ENCODE data around the gene TMEM184A.
A peak's percentile ranks its signal among the peaks of the same experiment; 100 is the strongest.

The TMEM184A gene

DNA sequence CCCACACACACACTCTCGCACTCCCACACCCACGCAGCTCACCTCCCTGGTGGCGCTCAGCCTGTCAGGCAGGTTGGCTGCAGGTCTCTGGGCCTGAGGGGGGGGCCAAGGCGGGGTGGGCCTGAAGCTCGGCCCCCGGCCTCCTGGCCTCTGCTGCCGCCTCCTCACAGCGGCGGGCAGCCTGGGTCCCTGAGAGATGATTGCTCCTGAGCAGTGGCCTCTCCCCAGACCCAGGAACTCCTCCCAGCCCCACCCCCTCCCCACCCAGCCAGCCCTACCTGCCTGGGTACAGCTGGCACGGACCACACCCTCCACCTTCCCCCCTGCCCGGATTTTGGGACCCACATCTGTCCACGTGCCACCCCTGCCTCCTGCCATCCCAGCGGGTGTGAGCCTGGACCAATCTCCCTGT, 4.6 kb upstream of the TMEM184A start:
- TF ChIP-seq JUND (IDR thresholded peaks at IDR 0.05; ENCODE audit: low read depth): no peak
- DNase-seq (ENCODE audit: low read depth in 1 of 2, low spot score in 1 of 2): peak in 1 of 2 experiments; percentile 60
- in situ Hi-C loops (cut with HindIII; ENCODE audit: low pct_unique_long_range_greater_than_20kb, low sequenced_read_pairs): no loop called here

DNA sequence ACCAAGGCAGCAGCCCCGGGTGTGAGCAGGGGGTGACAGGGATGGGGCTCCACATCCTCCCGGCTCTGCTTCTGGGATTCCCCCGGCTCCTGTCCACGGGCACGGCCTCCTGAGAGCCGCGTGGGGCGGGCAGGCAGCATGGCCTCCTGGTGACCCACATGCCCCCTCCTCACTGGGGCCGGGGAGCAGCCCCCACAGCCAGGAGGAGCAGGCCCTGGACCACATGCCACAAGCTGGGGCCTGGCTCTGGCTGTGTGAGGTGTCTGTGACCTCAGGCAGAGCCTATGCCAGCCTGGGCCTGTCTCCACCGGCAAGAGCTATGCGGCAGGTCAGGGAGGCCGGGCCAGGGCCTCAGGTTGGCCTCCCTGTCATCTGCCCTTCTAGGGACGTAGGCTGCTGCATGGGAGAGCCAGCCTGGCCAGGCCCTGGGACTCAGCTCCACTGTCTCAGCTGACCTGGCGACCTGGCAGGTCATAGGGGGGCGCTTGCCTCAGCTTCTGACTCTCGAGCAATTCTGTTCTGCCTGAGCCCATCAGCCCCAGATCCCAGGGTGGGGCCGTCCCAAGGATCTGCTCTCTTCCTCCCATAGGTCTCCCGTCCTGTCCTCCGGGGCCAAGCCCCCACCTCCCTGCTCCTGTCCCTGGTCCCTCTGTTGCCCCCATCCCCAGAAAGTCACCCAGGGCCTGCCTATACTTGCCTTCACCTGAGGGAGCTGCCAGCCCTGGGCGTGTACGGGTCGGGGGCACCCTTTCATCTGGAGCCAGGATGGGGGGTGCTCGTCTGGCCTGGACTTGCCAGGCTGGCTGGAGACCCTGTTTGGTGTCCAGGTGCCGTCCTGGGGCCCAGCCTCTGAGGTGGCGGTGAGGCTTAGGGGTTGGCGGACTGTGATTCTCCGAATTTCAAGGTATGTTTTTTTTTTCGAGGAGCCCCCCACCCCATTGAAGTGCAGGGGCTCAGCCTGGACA, 3.9 kb upstream of the TMEM184A start:
- peak in 1 of 2 experiments; percentile 75 for DNase-seq (ENCODE audit: low read depth in 1 of 2, low spot score in 1 of 2)
- in situ Hi-C loops (cut with HindIII; ENCODE audit: low pct_unique_long_range_greater_than_20kb, low sequenced_read_pairs): no loop called here
- TF ChIP-seq JUND (IDR thresholded peaks at IDR 0.05; ENCODE audit: low read depth): no peak

DNA sequence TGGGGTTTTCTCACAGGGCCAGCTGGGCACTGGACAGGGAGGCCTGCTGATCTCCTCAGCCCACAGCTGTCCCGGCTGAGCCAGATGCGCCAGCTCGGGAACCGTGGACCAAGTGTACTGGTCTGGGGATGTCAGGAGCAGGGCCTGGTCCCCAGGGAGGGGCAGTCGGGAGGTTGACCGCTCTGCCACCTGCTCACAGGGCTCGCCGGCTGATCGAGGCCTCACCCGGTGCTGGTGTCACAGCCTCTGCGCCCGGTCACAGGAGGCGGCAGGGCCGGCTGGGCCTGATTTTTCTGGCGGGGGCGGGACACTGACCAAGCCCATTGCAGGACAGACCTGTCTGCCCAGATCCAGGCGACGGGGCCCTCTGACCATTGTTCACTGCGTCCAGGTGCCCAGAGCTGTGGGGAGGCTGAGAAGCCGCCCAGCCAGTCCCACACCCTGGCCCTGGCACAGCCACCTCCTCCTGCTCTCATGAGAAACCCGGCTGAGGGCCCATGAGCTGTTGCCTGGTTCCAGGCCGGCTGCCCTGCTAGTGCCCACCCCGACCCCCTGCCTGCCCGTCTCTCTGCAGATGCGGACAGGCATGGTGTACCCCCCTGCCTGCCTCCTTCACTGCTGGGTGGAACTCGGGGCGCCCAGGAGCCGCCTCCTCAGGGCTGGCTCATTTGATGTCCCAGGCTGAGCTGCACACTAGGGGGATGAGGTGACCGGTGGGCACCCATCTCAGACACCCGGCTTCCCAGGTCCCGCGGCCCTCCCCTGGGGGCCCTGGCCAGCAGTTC, 3.0 kb upstream of the TMEM184A start:
- DNase-seq (ENCODE audit: low read depth in 1 of 2, low spot score in 1 of 2): peak; percentile 88 to 99
- no peak for TF ChIP-seq JUND (IDR thresholded peaks at IDR 0.05; ENCODE audit: low read depth)
- in situ Hi-C loops (cut with HindIII; ENCODE audit: low pct_unique_long_range_greater_than_20kb, low sequenced_read_pairs): no loop called here

DNA sequence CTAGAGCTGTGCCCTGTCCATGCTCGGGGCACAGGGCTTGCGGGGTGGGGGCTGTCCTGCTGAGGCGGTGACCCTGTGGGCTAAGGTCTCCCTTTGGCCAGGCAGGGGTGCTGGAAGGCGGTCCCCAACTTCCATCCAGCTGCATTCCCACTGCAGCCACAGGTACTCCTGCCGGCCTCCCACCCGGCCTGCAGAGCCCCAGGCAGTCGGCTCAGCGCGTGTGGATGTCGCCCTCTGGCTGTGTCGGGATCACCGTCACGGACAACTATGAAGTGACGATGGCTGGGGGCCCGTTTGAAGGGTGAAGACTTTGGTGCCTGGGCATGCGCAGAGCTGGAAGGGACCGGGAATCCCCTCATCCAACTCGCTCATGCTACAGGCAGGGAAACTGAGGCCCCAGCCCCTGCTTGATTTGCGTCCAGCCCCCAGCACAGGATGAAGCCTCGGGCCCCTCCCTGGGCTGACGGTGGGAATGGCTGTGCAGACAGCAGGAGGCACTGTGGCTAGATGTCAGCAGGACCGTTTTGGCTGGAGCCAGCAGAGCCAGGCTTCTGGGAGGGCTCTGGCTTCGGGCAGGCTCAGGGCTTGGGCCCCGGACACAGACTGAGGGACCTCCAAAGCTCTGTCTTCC, 2.3 kb upstream of the TMEM184A start:
- TF ChIP-seq JUND (IDR thresholded peaks at IDR 0.05; ENCODE audit: low read depth): no peak
- DNase-seq (ENCODE audit: low read depth in 1 of 2, low spot score in 1 of 2): peak in 1 of 2 experiments; percentile 74
- in situ Hi-C loops (cut with HindIII; ENCODE audit: low pct_unique_long_range_greater_than_20kb, low sequenced_read_pairs): no loop called here

GRCh38 chr7:1557771-1558170, 1.8 kb upstream of the TMEM184A start:
- no peak for DNase-seq (ENCODE audit: low read depth in 1 of 2, low spot score in 1 of 2)
- in situ Hi-C loops (cut with HindIII; ENCODE audit: low pct_unique_long_range_greater_than_20kb, low sequenced_read_pairs): no loop called here
- no peak for TF ChIP-seq JUND (IDR thresholded peaks at IDR 0.05; ENCODE audit: low read depth)

GRCh38 chr7:1557006-1557405, 1.0 kb upstream of the TMEM184A start:
- TF ChIP-seq JUND (IDR thresholded peaks at IDR 0.05; ENCODE audit: low read depth): no peak
- in situ Hi-C loops (cut with HindIII; ENCODE audit: low pct_unique_long_range_greater_than_20kb, low sequenced_read_pairs): no loop called here
- DNase-seq (ENCODE audit: low read depth in 1 of 2, low spot score in 1 of 2): no peak

DNA sequence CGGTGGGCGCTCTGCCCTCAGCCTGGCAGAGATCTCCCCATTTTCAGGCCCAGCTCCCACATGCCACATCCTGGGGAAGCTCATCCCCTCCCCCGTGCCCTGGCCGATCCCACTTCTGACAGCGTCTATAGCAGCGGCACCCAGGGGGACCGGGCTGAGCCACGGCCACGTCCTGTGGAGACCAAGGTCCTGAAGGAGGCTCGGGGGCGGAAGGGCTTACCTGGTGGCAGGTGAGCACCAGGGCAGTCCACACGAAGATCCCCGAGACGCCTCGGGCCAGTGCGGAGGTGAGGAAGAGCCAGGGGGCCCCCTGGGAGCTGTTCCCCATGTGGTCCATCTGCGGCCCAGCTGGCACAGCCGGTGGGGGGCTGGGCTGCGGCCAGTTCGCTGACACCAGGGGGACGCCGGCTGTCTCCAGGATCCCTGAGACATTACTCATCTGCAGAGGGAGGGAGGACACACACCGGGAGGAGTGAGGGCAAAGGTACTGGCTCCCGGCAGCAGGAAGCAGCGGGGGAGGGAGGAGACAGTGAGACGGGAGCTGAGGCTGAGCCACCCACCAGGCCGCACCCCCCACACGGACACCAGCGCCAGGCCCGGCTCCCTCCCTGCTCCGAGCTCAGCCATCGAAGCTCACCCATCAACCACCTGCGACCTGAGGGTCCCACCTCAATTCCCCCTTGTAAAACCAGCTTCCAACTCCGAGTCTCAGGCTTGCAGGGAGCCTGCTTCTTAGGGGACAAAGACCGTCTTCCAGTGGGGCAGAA, 776 bp downstream of the TMEM184A start:
- no peak for TF ChIP-seq JUND (IDR thresholded peaks at IDR 0.05; ENCODE audit: low read depth)
- peak; percentile 94 to 96 for DNase-seq (ENCODE audit: low read depth in 1 of 2, low spot score in 1 of 2)
- in situ Hi-C loops (cut with HindIII; ENCODE audit: low pct_unique_long_range_greater_than_20kb, low sequenced_read_pairs): no loop called here

- no peak for TF ChIP-seq JUND (IDR thresholded peaks at IDR 0.05; ENCODE audit: low read depth)
- in situ Hi-C loops (cut with HindIII; ENCODE audit: low pct_unique_long_range_greater_than_20kb, low sequenced_read_pairs): no loop called here
These were observed 1.5 kb downstream of the TMEM184A start for GRCh38 chr7:1554333-1555045.

DNA sequence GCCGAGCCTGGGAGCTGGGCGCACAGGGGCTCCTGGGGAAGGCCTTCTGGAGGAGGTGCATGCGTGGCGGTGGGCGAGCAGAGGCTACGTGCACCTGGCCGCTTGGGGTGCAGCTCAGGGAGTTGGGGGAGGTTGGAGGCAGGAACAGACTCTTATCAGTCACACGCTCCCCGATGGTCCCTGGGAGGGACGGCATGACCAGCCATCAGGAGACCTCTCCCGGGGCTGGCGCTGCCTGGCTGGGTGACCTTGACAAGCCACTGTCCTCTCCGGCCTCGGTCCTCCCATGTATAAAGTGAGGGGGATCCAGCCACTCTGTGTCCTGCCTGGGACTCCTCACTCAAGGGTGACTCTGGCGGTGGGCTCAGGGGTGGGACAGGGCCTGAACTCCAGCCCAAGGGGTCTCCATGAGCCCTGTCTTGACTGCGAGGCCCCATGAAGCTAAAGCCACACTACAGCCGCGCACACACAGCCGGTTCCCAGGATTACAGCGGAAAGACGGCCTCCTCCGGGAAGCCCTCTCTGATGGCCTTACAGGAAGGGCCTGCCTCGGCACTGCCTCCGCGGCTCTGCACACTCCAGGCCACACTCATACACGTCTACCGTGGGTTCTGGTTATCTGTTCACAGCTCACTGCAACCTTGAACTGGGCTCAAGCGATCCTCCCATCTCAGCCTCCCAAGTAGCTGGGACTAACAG, 2.3 kb downstream of the TMEM184A start:
- no peak for DNase-seq (ENCODE audit: low read depth in 1 of 2, low spot score in 1 of 2)
- in situ Hi-C loops (cut with HindIII; ENCODE audit: low pct_unique_long_range_greater_than_20kb, low sequenced_read_pairs): no loop called here
- TF ChIP-seq JUND (IDR thresholded peaks at IDR 0.05; ENCODE audit: low read depth): no peak

More at GRCh38 chr7:1554333-1555045, 1.5 kb downstream of the TMEM184A start:
- no peak for DNase-seq (ENCODE audit: low read depth in 1 of 2, low spot score in 1 of 2)

DNA sequence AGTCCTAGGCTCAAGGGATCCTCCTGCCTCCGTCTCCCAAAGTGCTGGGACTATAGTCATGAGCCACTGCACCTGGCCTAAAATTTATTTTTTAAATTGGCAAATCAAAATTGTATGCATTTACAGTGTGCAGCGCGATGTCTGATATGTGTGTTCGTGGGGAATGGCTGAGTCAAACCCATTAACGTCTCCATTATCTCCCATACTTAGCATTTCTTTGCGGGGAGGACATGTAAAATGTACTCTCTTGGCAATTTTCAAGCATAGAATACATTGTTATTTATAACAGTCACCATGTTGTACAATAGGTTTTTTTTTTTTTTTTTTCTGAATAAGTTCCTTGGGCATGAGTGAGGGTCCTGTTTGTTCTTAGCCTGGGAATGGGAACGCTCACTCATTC, 3.8 kb downstream of the TMEM184A start:
- no peak for TF ChIP-seq JUND (IDR thresholded peaks at IDR 0.05; ENCODE audit: low read depth)
- in situ Hi-C loops (cut with HindIII; ENCODE audit: low pct_unique_long_range_greater_than_20kb, low sequenced_read_pairs): no loop called here
- DNase-seq (ENCODE audit: low read depth in 1 of 2, low spot score in 1 of 2): no peak

DNA sequence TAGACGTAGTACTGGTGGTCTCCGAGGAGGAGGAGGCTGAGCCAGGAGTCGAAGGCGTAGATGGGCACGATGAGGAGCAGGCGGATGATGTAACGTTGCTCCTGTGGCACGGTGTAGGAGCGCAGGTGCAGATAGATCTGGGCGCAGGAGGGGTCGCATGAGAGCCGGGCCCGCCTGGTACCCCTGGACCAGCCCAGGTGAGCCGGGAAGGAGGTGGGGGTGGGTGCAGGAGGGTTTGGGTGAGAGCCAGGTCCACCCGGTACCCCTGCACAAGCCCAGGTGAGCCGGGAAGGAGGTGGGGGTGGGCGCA, 5.2 kb downstream of the TMEM184A start:
- in situ Hi-C loops (cut with HindIII; ENCODE audit: low pct_unique_long_range_greater_than_20kb, low sequenced_read_pairs): no loop called here
- DNase-seq (ENCODE audit: low read depth in 1 of 2, low spot score in 1 of 2): no peak
- no peak for TF ChIP-seq JUND (IDR thresholded peaks at IDR 0.05; ENCODE audit: low read depth)

Measured in T47D (cell line).